GM12864 (cell line): Measurements from ENCODE around the gene NCOA4.

ENCODE experiments used
- DNase-seq: peaks from one replicate; pipeline ENCODE4 v3.0.0-alpha.2; 2011; ENCODE audit warnings: low read depth
- H3K4me3 ChIP-seq: 2 replicates; pipeline ENCODE4 v1.5.1; 2011; ENCODE audit warnings: mild to moderate bottlenecking, low read depth, low read length, control low read depth
- CTCF ChIP-seq: IDR thresholded peaks from 2 replicates; pipeline ENCODE4 v1.5.1; 2011; ENCODE audit warnings: low read depth, mild to moderate bottlenecking, moderate library complexity, low read length, control low read depth, inconsistent platforms; ENCODE audit errors: missing control alignments

The NCOA4 gene

GRCh38 chr10:46018453-46019176, 11.8 kb downstream of the NCOA4 start:
- no peak overlapping the region for H3K4me3 ChIP-seq
- no peak for DNase-seq
- no peak for TF ChIP-seq CTCF

GRCh38 chr10:46017733-46018132, 12.7 kb downstream of the NCOA4 start:
- no peak overlapping the region for H3K4me3 ChIP-seq
- no peak for TF ChIP-seq CTCF
- no peak for DNase-seq

DNA sequence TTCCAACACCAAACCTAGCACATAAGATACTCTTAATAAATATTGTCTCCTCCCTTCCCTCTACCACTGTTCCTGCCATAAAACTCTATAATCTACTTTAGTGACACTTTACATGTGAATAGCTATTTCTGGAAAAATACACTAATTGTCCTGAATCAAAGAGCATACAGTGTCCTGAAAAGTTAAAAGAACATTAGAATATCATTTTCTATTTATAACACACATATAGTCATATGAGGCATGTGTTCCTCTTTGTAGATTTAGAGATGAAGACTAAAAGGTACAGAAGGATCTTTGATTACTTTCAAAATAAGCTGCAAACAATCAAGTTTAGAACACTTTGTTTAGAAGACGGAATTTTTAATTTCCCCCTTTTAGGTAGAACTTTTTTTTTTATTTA, 13.6 kb downstream of the NCOA4 start:
- TF ChIP-seq CTCF: no peak

GRCh38 chr10:46016190-46016589, 14.2 kb downstream of the NCOA4 start:
- no peak for DNase-seq
- no peak for TF ChIP-seq CTCF
- no peak overlapping the region for H3K4me3 ChIP-seq

More for the DNA sequence above, 13.6 kb downstream of the NCOA4 start:
- DNase-seq: no peak
- H3K4me3 ChIP-seq: no peak overlapping the region

- no peak for TF ChIP-seq CTCF
- no peak for DNase-seq
- H3K4me3 ChIP-seq: no peak overlapping the region
Measured at GRCh38 chr10:46014683-46015405, 15.6 kb downstream of the NCOA4 start.

DNA sequence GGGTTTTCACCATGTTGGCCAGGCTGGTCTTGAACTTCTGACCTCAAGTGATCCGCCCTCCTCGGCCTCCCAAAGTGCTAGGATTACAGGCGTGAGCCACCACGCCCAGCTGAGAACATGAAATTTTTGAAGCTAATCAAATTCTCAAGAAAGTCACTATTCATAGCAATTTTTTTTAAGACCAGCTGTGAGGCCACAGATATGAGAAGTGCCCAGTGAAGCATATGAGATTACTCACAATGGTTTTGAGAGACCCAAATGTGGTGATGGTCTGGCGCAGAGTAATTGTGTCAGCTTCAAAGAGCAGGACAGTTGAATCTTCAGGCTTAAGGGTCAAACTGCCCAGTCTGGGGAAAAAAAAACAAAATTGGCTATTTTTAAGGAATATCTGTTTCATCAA, 16.2 kb downstream of the NCOA4 start:
- no peak overlapping the region for H3K4me3 ChIP-seq
- DNase-seq: no peak
- no peak for TF ChIP-seq CTCF

GRCh38 chr10:46012746-46013145, 17.7 kb downstream of the NCOA4 start:
- H3K4me3 ChIP-seq: no peak overlapping the region
- no peak for TF ChIP-seq CTCF
- no peak for DNase-seq
